ENCODE measurements around the gene DCDC2C. TPM values are rescaled to one million over a fixed set of nuclear protein-coding genes. Genes with fewer than 3 reads are reported as not detected.

The DCDC2C gene
- total RNA-seq, 2 donors from 2014 or later: 5.9 TPM; not detected in 1

GRCh38 chr2:3662239-3662638, 41.1 kb upstream of the DCDC2C start:
- no peak for DNase-seq (ENCODE audit: low spot score)
- no peaks in the 10 kb centered on the region for H3K27me3 ChIP-seq (replicated peaks; ENCODE audit: insufficient read depth)
- no peak overlapping the region for H3K4me3 ChIP-seq
- no peak overlapping the region for H3K27ac ChIP-seq
- TF ChIP-seq POLR2A (IDR thresholded peaks at IDR 0.05): no peak
- no peak for TF ChIP-seq POLR2AphosphoS5 (IDR thresholded peaks at IDR 0.05)
- TF ChIP-seq CTCF (IDR thresholded peaks at IDR 0.05): no peak
- H3K36me3 ChIP-seq: no peaks in the 10 kb centered on the region
- intact Hi-C loops (cut with DNase I): no loop called here
- WGBS: 76% methylated on average over 6 of the region's 6 CpGs
- no peaks in the 10 kb centered on the region for H3K4me1 ChIP-seq (replicated peaks)
- no peaks in the 10 kb centered on the region for H3K9me3 ChIP-seq

DNA sequence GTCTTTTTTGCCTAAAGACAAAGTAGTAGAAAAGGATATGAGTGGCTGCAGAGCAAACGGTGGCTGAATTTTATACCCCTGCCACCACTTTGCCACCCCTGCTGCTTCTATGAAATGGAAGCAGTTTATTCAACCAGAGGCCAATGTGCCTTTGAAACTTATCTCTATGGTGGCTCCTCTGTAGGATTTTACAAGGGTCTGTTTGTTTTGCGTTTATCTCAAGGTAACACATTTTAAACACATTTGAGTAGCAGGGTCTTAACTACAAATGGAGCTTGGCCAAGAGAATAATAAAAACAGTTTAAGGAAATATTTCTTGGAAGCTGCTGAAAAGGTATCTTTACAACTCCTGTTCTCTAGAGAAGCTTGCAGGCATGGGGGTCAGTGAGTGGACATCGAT, 39.3 kb upstream of the DCDC2C start:
- H3K4me1 ChIP-seq (replicated peaks): no peaks in the 10 kb centered on the region
- no peaks in the 10 kb centered on the region for H3K36me3 ChIP-seq
- WGBS: 21% methylated on average over 3 of the region's 3 CpGs
- intact Hi-C loops (cut with DNase I): no loop called here
- no peak overlapping the region for H3K27ac ChIP-seq
- TF ChIP-seq POLR2A (IDR thresholded peaks at IDR 0.05): no peak
- TF ChIP-seq CTCF (IDR thresholded peaks at IDR 0.05): no peak
- DNase-seq (ENCODE audit: low spot score): no peak
- H3K27me3 ChIP-seq (replicated peaks; ENCODE audit: insufficient read depth): no peaks in the 10 kb centered on the region
- no peak overlapping the region for H3K4me3 ChIP-seq
- no peaks in the 10 kb centered on the region for H3K9me3 ChIP-seq

DNA sequence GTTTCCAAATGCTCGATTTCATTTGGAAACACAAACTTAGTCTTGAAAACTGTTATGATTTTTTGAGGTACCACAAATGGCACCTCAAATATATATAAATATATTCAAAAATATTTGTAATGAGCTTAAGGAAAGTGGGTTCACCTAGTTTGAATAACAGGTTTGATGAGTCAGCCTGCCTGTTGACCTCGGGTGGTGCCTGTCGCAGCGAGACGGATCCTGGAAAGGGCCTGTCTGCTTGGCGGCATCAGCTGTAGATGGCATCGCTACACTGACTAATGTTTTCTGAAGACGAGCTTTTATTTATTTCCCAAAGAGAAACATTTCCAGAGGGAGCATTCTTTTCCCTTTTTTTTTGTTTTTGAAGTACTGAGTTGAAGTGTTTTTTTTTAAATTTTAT, 38.5 kb upstream of the DCDC2C start:
- TF ChIP-seq POLR2A (IDR thresholded peaks at IDR 0.05) (no peak), CTCF (IDR thresholded peaks at IDR 0.05) (no peak), POLR2AphosphoS5 (IDR thresholded peaks at IDR 0.05) (no peak)
- Histone ChIP-seq H3K9me3 (no peaks in the 10 kb centered on the region), H3K27me3 (replicated peaks; ENCODE audit: insufficient read depth) (no peaks in the 10 kb centered on the region), H3K4me1 (replicated peaks) (no peaks in the 10 kb centered on the region), H3K36me3 (no peaks in the 10 kb centered on the region), H3K4me3 (no peak overlapping the region), H3K27ac (no peak overlapping the region)
- intact Hi-C loops (cut with DNase I): no loop called here
- no peak for DNase-seq (ENCODE audit: low spot score)
- 59% methylated on average over 8 of the region's 8 CpGs for WGBS

- Histone ChIP-seq H3K9me3 (no peaks in the 10 kb centered on the region), H3K27ac (no peak overlapping the region), H3K36me3 (no peaks in the 10 kb centered on the region), H3K4me3 (no peak overlapping the region), H3K27me3 (replicated peaks; ENCODE audit: insufficient read depth) (no peaks in the 10 kb centered on the region), H3K4me1 (replicated peaks) (no peaks in the 10 kb centered on the region)
- intact Hi-C loops (cut with DNase I): no loop called here
- TF ChIP-seq POLR2AphosphoS5 (IDR thresholded peaks at IDR 0.05) (no peak), POLR2A (IDR thresholded peaks at IDR 0.05) (no peak), CTCF (IDR thresholded peaks at IDR 0.05) (no peak)
- no peak for DNase-seq (ENCODE audit: low spot score)
- WGBS: 72% methylated on average over 16 of the region's 16 CpGs
Measured at GRCh38 chr2:3665886-3666612, 37.3 kb upstream of the DCDC2C start.

DNA sequence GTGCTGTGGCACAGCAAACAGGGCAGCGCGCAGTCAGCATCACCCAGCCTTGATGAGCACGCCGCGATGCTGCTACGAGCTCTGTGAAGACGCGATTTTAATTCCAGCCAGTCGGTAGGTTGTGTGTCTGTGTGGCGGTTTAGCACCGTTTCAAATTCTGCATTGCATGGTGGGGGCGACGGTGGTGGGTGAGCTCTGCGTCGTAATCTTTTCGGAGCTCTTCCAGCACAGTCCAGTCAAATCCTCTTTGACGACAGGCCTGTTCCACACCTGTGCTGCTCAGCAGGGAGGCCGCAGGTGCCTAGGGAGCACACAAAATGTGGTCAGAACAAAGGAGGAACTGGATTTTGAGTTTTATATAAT, 36.8 kb upstream of the DCDC2C start:
- intact Hi-C loops (cut with DNase I): no loop called here
- DNase-seq (ENCODE audit: low spot score): no peak
- Histone ChIP-seq H3K4me3 (no peak overlapping the region), H3K27me3 (replicated peaks; ENCODE audit: insufficient read depth) (no peaks in the 10 kb centered on the region), H3K36me3 (no peaks in the 10 kb centered on the region), H3K4me1 (replicated peaks) (no peaks in the 10 kb centered on the region), H3K27ac (no peak overlapping the region), H3K9me3 (no peaks in the 10 kb centered on the region)
- TF ChIP-seq POLR2AphosphoS5 (IDR thresholded peaks at IDR 0.05) (no peak), CTCF (IDR thresholded peaks at IDR 0.05) (no peak), POLR2A (IDR thresholded peaks at IDR 0.05) (no peak)
- WGBS: 93% methylated on average over 18 of the region's 18 CpGs

Measured in prostate gland (tissue), 2 donors.